ENCODE measurements around the gene CRY2.

- TF ChIP-seq, protein P1, sequence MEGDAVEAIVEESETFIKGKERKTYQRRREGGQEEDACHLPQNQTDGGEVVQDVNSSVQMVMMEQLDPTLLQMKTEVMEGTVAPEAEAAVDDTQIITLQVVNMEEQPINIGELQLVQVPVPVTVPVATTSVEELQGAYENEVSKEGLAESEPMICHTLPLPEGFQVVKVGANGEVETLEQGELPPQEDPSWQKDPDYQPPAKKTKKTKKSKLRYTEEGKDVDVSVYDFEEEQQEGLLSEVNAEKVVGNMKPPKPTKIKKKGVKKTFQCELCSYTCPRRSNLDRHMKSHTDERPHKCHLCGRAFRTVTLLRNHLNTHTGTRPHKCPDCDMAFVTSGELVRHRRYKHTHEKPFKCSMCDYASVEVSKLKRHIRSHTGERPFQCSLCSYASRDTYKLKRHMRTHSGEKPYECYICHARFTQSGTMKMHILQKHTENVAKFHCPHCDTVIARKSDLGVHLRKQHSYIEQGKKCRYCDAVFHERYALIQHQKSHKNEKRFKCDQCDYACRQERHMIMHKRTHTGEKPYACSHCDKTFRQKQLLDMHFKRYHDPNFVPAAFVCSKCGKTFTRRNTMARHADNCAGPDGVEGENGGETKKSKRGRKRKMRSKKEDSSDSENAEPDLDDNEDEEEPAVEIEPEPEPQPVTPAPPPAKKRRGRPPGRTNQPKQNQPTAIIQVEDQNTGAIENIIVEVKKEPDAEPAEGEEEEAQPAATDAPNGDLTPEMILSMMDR (IDR thresholded peaks at IDR 0.05): no peak
- TF ChIP-seq POLR2A (IDR thresholded peaks at IDR 0.05): no peak
These were observed 30.1 kb upstream of the CRY2 start for GRCh38 chr11:45817191-45817590.
